H9 (cell line): Measurements from ENCODE around the gene LRIG1. TPM values are rescaled to one million over a fixed set of nuclear protein-coding genes. Genes with fewer than 3 reads are reported as not detected.

Experiments used
- DNase-seq: peaks from one replicate; pipeline ENCODE4 v3.0.0-alpha.2; 2017
- H2AFZ ChIP-seq: one replicate; pipeline ENCODE4 v1.6.1; 2013; ENCODE audit warnings: mild to moderate bottlenecking, low read length, control low read depth, moderate library complexity
- H2AK5ac ChIP-seq: 2 replicates; pipeline ENCODE4 v1.6.1; 2013; ENCODE audit warnings: low read length, control low read depth, mixed read lengths; ENCODE audit not compliant: insufficient read length
- H2BK120ac ChIP-seq: one replicate; pipeline ENCODE4 v1.6.1; 2013; ENCODE audit warnings: low read depth, mild to moderate bottlenecking, low read length, control low read depth, inconsistent platforms; ENCODE audit not compliant: poor library complexity, severe bottlenecking
- H2BK12ac ChIP-seq: 2 replicates; pipeline ENCODE4 v1.6.1; 2013; ENCODE audit warnings: low read length, control low read depth, mixed read lengths, low read depth; ENCODE audit not compliant: insufficient read length
- H2BK15ac ChIP-seq: 2 replicates; pipeline ENCODE4 v1.6.1; 2013; ENCODE audit warnings: low read depth, low read length, control low read depth
- H2BK20ac ChIP-seq: one replicate; pipeline ENCODE4 v1.6.1; 2013; ENCODE audit warnings: low read depth, mild to moderate bottlenecking, low read length, control low read depth, inconsistent platforms; ENCODE audit not compliant: poor library complexity, severe bottlenecking
- H2BK5ac ChIP-seq: 2 replicates; pipeline ENCODE4 v1.6.1; 2013; ENCODE audit warnings: low read length, control low read depth, mixed read lengths; ENCODE audit not compliant: insufficient read length
- H3K14ac ChIP-seq: 2 replicates; pipeline ENCODE4 v1.6.1; 2013; ENCODE audit warnings: low read length, control low read depth; ENCODE audit not compliant: insufficient read depth
- H3K18ac ChIP-seq: 2 replicates; pipeline ENCODE4 v1.6.1; 2013; ENCODE audit warnings: low read depth, mild to moderate bottlenecking, mixed read lengths, low read length, control low read depth; ENCODE audit not compliant: insufficient read length
- H3K23ac ChIP-seq: 2 replicates; pipeline ENCODE4 v1.6.1; 2013; ENCODE audit warnings: low read length, control low read depth, mixed read lengths, low read depth; ENCODE audit not compliant: insufficient read length
- H3K23me2 ChIP-seq: 2 replicates; pipeline ENCODE4 v1.6.1; 2013; ENCODE audit warnings: low read depth, mild to moderate bottlenecking, mixed read lengths, low read length, control low read depth; ENCODE audit not compliant: insufficient read length, poor library complexity, severe bottlenecking
- H3K27ac ChIP-seq: 2 replicates; pipeline ENCODE4 v1.5.1; 2013; ENCODE audit warnings: low read length, control low read depth, mixed read lengths, low read depth; ENCODE audit not compliant: insufficient read length
- H3K27me3 ChIP-seq: 2 replicates; pipeline ENCODE4 v1.6.1; 2013; ENCODE audit warnings: low read length, control low read depth, inconsistent platforms; ENCODE audit not compliant: insufficient read depth
- H3K4ac ChIP-seq: 2 replicates; pipeline ENCODE4 v1.6.1; 2013; ENCODE audit warnings: low read depth, mild to moderate bottlenecking, control low read depth, inconsistent platforms, low read length, moderate library complexity
- H3K4me1 ChIP-seq: 2 replicates; pipeline ENCODE4 v1.6.1; 2013; ENCODE audit warnings: low read length, control low read depth, inconsistent platforms; ENCODE audit not compliant: insufficient read depth
- H3K4me2 ChIP-seq: 2 replicates; pipeline ENCODE4 v1.6.1; 2013; ENCODE audit warnings: low read length, control low read depth, mixed read lengths; ENCODE audit not compliant: insufficient read length, insufficient read depth
- H3K56ac ChIP-seq: 2 replicates; pipeline ENCODE4 v1.6.1; 2013; ENCODE audit warnings: low read depth, mild to moderate bottlenecking, mixed read lengths, low read length, control low read depth; ENCODE audit not compliant: insufficient read length
- H3K79me1 ChIP-seq: 2 replicates; pipeline ENCODE4 v1.6.1; 2013; ENCODE audit warnings: low read depth, mild to moderate bottlenecking, moderate library complexity, low read length, control low read depth, inconsistent platforms; ENCODE audit not compliant: insufficient read depth, poor library complexity, severe bottlenecking
- H3K79me2 ChIP-seq: 2 replicates; pipeline ENCODE4 v1.6.1; 2013; ENCODE audit warnings: low read length, control low read depth, inconsistent platforms; ENCODE audit not compliant: insufficient read depth
- H3K9ac ChIP-seq: 2 replicates; pipeline ENCODE4 v1.6.1; 2013; ENCODE audit warnings: low read length, control low read depth, mixed read lengths; ENCODE audit not compliant: insufficient read length; ENCODE audit errors: extremely low read depth
- H3K9me3 ChIP-seq: one replicate; pipeline ENCODE4 v1.6.1; 2013; ENCODE audit warnings: low read depth, low read length, inconsistent platforms; ENCODE audit not compliant: control insufficient read depth
- H3T11ph ChIP-seq: one replicate; pipeline ENCODE4 v1.6.1; 2013; ENCODE audit warnings: mild to moderate bottlenecking, low read length, control low read depth, inconsistent platforms
- H4K20me1 ChIP-seq: one replicate; pipeline ENCODE4 v1.6.1; 2013; ENCODE audit not compliant: control insufficient read depth, insufficient read length, insufficient read depth
- H4K5ac ChIP-seq: 2 replicates; pipeline ENCODE4 v1.6.1; 2013; ENCODE audit warnings: low read depth, mild to moderate bottlenecking, mixed read lengths, low read length, control low read depth; ENCODE audit not compliant: insufficient read length
- H4K8ac ChIP-seq: replicated peaks from 2 replicates; pipeline ENCODE4 v1.6.1; 2013; ENCODE audit warnings: low read length, control low read depth, mixed read lengths, low read depth; ENCODE audit not compliant: insufficient read length
- H4K91ac ChIP-seq: 2 replicates; pipeline ENCODE4 v1.6.1; 2013; ENCODE audit warnings: low read depth, mild to moderate bottlenecking, moderate library complexity, mixed read lengths, low read length, control low read depth; ENCODE audit not compliant: insufficient read length
- H3K27ac Mint-ChIP-seq, 3 experiments: 2 replicates in 2 of 3; 3 replicates in 1 of 3; pipeline ENCODE4 v1.8.0; 2020 to 2021; ENCODE audit warnings: mixed read lengths in 3 of 3, mild to moderate bottlenecking in 1 of 3, moderate library complexity in 1 of 3
- H3K27me3 Mint-ChIP-seq: 2 replicates; pipeline ENCODE4 v1.8.0; 2021; ENCODE audit warnings: low read depth, mild to moderate bottlenecking, moderate library complexity, mixed read lengths
- H3K36me3 Mint-ChIP-seq, 3 experiments: 2 replicates in 2 of 3; 3 replicates in 1 of 3; pipeline ENCODE4 v1.8.0; 2020 to 2021; ENCODE audit warnings: low read depth in 3 of 3, mixed read lengths in 3 of 3; ENCODE audit not compliant: insufficient read depth in 1 of 3
- H3K4me1 Mint-ChIP-seq, 2 experiments: 2 replicates each; pipeline ENCODE4 v1.8.0; 2020; ENCODE audit warnings: mixed read lengths in 2 of 2
- H3K4me3 Mint-ChIP-seq, 2 experiments: 2 replicates in 1 of 2; 3 replicates in 1 of 2; pipeline ENCODE4 v1.8.0; 2020 to 2021; ENCODE audit warnings: mild to moderate bottlenecking in 2 of 2, mixed read lengths in 2 of 2, moderate library complexity in 1 of 2
- H3K9me3 Mint-ChIP-seq, 2 experiments: 2 replicates in 1 of 2; 3 replicates in 1 of 2; pipeline ENCODE4 v1.8.0; 2020; ENCODE audit warnings: mild to moderate bottlenecking in 2 of 2, mixed read lengths in 2 of 2, moderate library complexity in 1 of 2
- CTCF ChIP-seq: fragments of 200-600 bp; sonication (generic); conservative IDR thresholded peaks from 3 replicates; pipeline ENCODE4 v1.8.0; 2021; ENCODE audit warnings: antibody characterized with exemption, mild to moderate bottlenecking
- WGBS: extraction: QIAGEN DNeasy Blood & Tissue Kit; methylation state at CpG from one replicate; pipeline ENCODE4 v1.1.7; 2013; ENCODE audit warnings: missing lambda C conversion rate, low lambda C conversion rate, mixed read lengths; ENCODE audit not compliant: insufficient read length; ENCODE audit errors: extremely low coverage; 5-methylcytosine and 5-hydroxymethylcytosine counted together
- total RNA-seq: library from RNA; stranded (reverse); gene quantifications from 2 replicates; pipeline ENCODE4 v1.2.1, GENCODE V29; 2021

Gene LRIG1
- total RNA-seq, 1 experiment from 2014 or later: 70.3 TPM

GRCh38 chr3:66444146-66444644 is 56.6 kb downstream of the LRIG1 start:
- no peaks in the 10 kb centered on the region for H3K9me3 Mint-ChIP-seq

More at GRCh38 chr3:66444146-66444644, 56.6 kb downstream of the LRIG1 start:
- DNase-seq: no peak
- H4K8ac ChIP-seq: no peak overlapping the region
- no peak for TF ChIP-seq CTCF
- peaks cover 43% of the 10 kb centered on the region for H3K4me1 ChIP-seq
- H3T11ph ChIP-seq: no peak overlapping the region
- no peak overlapping the region for H3K23ac ChIP-seq
- H3K36me3 Mint-ChIP-seq: peaks cover 36 to 69% (median 45%) of the 10 kb centered on the region in 3 experiments
- no peak overlapping the region for H2BK15ac ChIP-seq
- no peak overlapping the region for H2BK12ac ChIP-seq
- H3K9me3 ChIP-seq: no peaks in the 10 kb centered on the region
- H3K4me2 ChIP-seq: no peak overlapping the region
- H4K5ac ChIP-seq: no peak overlapping the region
- peak overlapping the region in 1 of 2 experiments; percentile 41; a peak in 2 of 5 replicates for H3K4me3 Mint-ChIP-seq
- no peak overlapping the region for H2BK120ac ChIP-seq
- peak overlapping the region; percentile 88 to 100 (median 94) for H3K27ac Mint-ChIP-seq
- no peak overlapping the region; the same call in none of the 2 replicates for H3K14ac ChIP-seq
- H3K9ac ChIP-seq: no peak overlapping the region
- H2AFZ ChIP-seq: no peak overlapping the region
- no CpG with 5 or more reads among the region's 7 CpGs for WGBS
- H3K4ac ChIP-seq: no peak overlapping the region
- H4K20me1 ChIP-seq: no peaks in the 10 kb centered on the region
- H3K56ac ChIP-seq: no peak overlapping the region
- no peak overlapping the region for H4K91ac ChIP-seq
- peaks cover 72 to 89% of the 10 kb centered on the region in 2 experiments for H3K4me1 Mint-ChIP-seq
- peaks cover 5% of the 10 kb centered on the region for H3K79me1 ChIP-seq
- peak overlapping the region; percentile 73 for H3K27ac ChIP-seq
- no peaks in the 10 kb centered on the region; the same call in 1 of the 2 replicates for H3K27me3 ChIP-seq
- no peaks in the 10 kb centered on the region; the same call in 1 of the 2 replicates for H3K27me3 Mint-ChIP-seq
- H3K79me2 ChIP-seq: peaks cover 19% of the 10 kb centered on the region; the same call in 1 of the 2 replicates
- no peak overlapping the region for H2AK5ac ChIP-seq
- H3K18ac ChIP-seq: peak overlapping the region; percentile 34
- H3K23me2 ChIP-seq: peaks cover 6% of the 10 kb centered on the region
- H2BK20ac ChIP-seq: no peak overlapping the region
- no peak overlapping the region for H2BK5ac ChIP-seq
